Choroid plexus epithelial cell (primary cell): ENCODE measurements around the gene SOX15.
A peak's percentile ranks its signal among the peaks of the same experiment; 100 is the strongest.

Experiments used
- DNase-seq: peaks from one replicate; pipeline ENCODE4 v3.0.0-alpha.2; 2010; ENCODE audit warnings: low read depth
- H3K4me3 ChIP-seq: 2 replicates; pipeline ENCODE4 v1.5.1; 2011; ENCODE audit warnings: low read depth, mild to moderate bottlenecking, control low read depth, low read length, moderate library complexity
- CTCF ChIP-seq: conservative IDR thresholded peaks from 2 replicates; pipeline ENCODE4 v1.5.1; 2011; ENCODE audit warnings: low read depth, mild to moderate bottlenecking, control low read depth, inconsistent platforms, low read length, moderate library complexity

The SOX15 gene

GRCh38 chr17:7572338-7572587 lies 17.6 kb downstream of the SOX15 start:
- DNase-seq = no peak
- peak overlapping the region; percentile 71 for H3K4me3 ChIP-seq
- no peak for TF ChIP-seq CTCF

- no peak for TF ChIP-seq CTCF
- DNase-seq = no peak
- no peak overlapping the region for H3K4me3 ChIP-seq
Measured at GRCh38 chr17:7570351-7570750, 19.5 kb downstream of the SOX15 start.

GRCh38 chr17:7569571-7569970 lies 20.3 kb downstream of the SOX15 start:
- DNase-seq = no peak
- no peak for TF ChIP-seq CTCF

GRCh38 chr17:7563115-7563869 lies 26.6 kb downstream of the SOX15 start:
- no peak for TF ChIP-seq CTCF
- no peak for DNase-seq
- peak overlapping the region; percentile 8 for H3K4me3 ChIP-seq

More at GRCh38 chr17:7569571-7569970, 20.3 kb downstream of the SOX15 start:
- no peak overlapping the region for H3K4me3 ChIP-seq

- TF ChIP-seq CTCF = no peak
- peak overlapping the region; percentile 84 for H3K4me3 ChIP-seq
- peak; percentile 14 for DNase-seq
Measured at GRCh38 chr17:7562208-7562605, 27.7 kb downstream of the SOX15 start.

GRCh38 chr17:7561589-7562207 lies 28.2 kb downstream of the SOX15 start, which contains the start of gene SENP3:
Gene SENP3, plus strand, starts transcription at chr17:7561919. Its CDS starts 1,158 bp downstream, at chr17:7563077.
- peak within 1 kb of the TSS; percentile 84 for H3K4me3 ChIP-seq
- no peak for TF ChIP-seq CTCF
- DNase-seq = peak; percentile 91
